ENCODE data around the gene LEMD2.

GRCh38 chr6:33827546-33828451 is 38.9 kb upstream of the LEMD2 start:
- TF ChIP-seq CTCF (conservative IDR thresholded peaks at IDR 0.05; ENCODE audit: low read depth, low read length) (no peak), EZH2 (IDR thresholded peaks at IDR 0.05; ENCODE audit: borderline replicate concordance, low read depth, low read length, poor library complexity, severe bottlenecking) (no peak)
